Measurements from ENCODE around the gene HDAC7. TPM values are rescaled to one million over a fixed set of nuclear protein-coding genes. Genes with fewer than 3 reads are reported as not detected.

Gene HDAC7
- total RNA-seq, 1 experiment from 2014 or later, result 71.2 TPM

GRCh38 chr12:47819138-47819895 lies 386 bp downstream of the HDAC7 start:
- Mint-ChIP-seq H3K4me3 (ENCODE audit: unreplicated experiment) (peak overlapping the region; percentile 97), H3K4me1 (ENCODE audit: low read depth, unreplicated experiment) (peaks cover 51% of the 10 kb centered on the region), H3K27me3 (ENCODE audit: insufficient read depth, unreplicated experiment) (no peaks in the 10 kb centered on the region), H3K9me3 (ENCODE audit: unreplicated experiment) (no peaks in the 10 kb centered on the region), H3K36me3 (ENCODE audit: insufficient read depth, unreplicated experiment) (peaks cover 12% of the 10 kb centered on the region), H3K27ac (ENCODE audit: unreplicated experiment) (peak overlapping the region; percentile 40)
- no peaks in the 10 kb centered on the region for H3K36me3 ChIP-seq (ENCODE audit: control insufficient read depth, insufficient read depth, low read length)
- ChIA-PET POLR2A (interaction anchor here (1.3 kb wide), 1 partner anchor 16 kb away, joined by 4 read pairs; no protein-coding TSS in a partner anchor), CTCF (interaction anchor here (0.8 to 7.8 kb wide), 3 partner anchors 12 to 17 kb away, joined by 3 to 113 read pairs (median 4); no protein-coding TSS in a partner anchor)
- H3K27me3 ChIP-seq (replicated peaks; ENCODE audit: control insufficient read depth, insufficient read depth, low read length), result no peaks in the 10 kb centered on the region
- peak in 1 of 2 experiments; percentile 82 for TF ChIP-seq CTCF (IDR thresholded peaks at IDR 0.05; ENCODE audit: insufficient read depth in 1 of 2, low read depth in 1 of 2, low read length in 1 of 2, severe bottlenecking in 1 of 2, unreplicated experiment in 1 of 2)
- intact Hi-C loops (cut with micrococcal nuclease; ENCODE audit: unreplicated experiment), result no loop called here
- H3K4me1 ChIP-seq, result peaks cover 51% of the 10 kb centered on the region
- peak; percentile 80 to 89 for DNase-seq
- H3K9me3 ChIP-seq, result no peaks in the 10 kb centered on the region
- BruUV-seq (replicated peaks), result no TSS peak
- H3K4me3 ChIP-seq (ENCODE audit: low read depth, low read length), result peak overlapping the region; percentile 92

- Mint-ChIP-seq H3K4me3 (ENCODE audit: unreplicated experiment) (peak overlapping the region; percentile 73), H3K9me3 (ENCODE audit: unreplicated experiment) (no peaks in the 10 kb centered on the region), H3K4me1 (ENCODE audit: low read depth, unreplicated experiment) (peaks cover 45% of the 10 kb centered on the region), H3K27me3 (ENCODE audit: insufficient read depth, unreplicated experiment) (no peaks in the 10 kb centered on the region), H3K36me3 (ENCODE audit: insufficient read depth, unreplicated experiment) (peaks cover 12% of the 10 kb centered on the region), H3K27ac (ENCODE audit: unreplicated experiment) (peak overlapping the region; percentile 40)
- Histone ChIP-seq H3K36me3 (ENCODE audit: control insufficient read depth, insufficient read depth, low read length) (no peaks in the 10 kb centered on the region), H3K4me3 (ENCODE audit: low read depth, low read length) (peak overlapping the region; percentile 92), H3K27me3 (replicated peaks; ENCODE audit: control insufficient read depth, insufficient read depth, low read length) (no peaks in the 10 kb centered on the region), H3K9me3 (no peaks in the 10 kb centered on the region), H3K4me1 (peaks cover 51% of the 10 kb centered on the region)
- no peak for DNase-seq
- TF ChIP-seq CTCF (IDR thresholded peaks at IDR 0.05; ENCODE audit: insufficient read depth in 1 of 2, low read depth in 1 of 2, low read length in 1 of 2, severe bottlenecking in 1 of 2, unreplicated experiment in 1 of 2), result no peak
- CTCF ChIA-PET, result interaction anchor here (1.0 to 7.8 kb wide), 3 partner anchors 12 to 18 kb away, joined by 4 to 113 read pairs (median 4); no protein-coding TSS in a partner anchor
- POLR2A ChIA-PET, result no interaction called here
- intact Hi-C loops (cut with micrococcal nuclease; ENCODE audit: unreplicated experiment), result no loop called here
- no TSS peak for BruUV-seq (replicated peaks)
Measured at GRCh38 chr12:47818467-47819137, 1.1 kb downstream of the HDAC7 start.

- Histone ChIP-seq H3K36me3 (ENCODE audit: control insufficient read depth, insufficient read depth, low read length) (no peaks in the 10 kb centered on the region), H3K4me3 (ENCODE audit: low read depth, low read length) (no peak overlapping the region), H3K4me1 (peaks cover 45% of the 10 kb centered on the region), H3K27me3 (replicated peaks; ENCODE audit: control insufficient read depth, insufficient read depth, low read length) (no peaks in the 10 kb centered on the region), H3K9me3 (no peaks in the 10 kb centered on the region)
- no peak for DNase-seq
- intact Hi-C loops (cut with micrococcal nuclease; ENCODE audit: unreplicated experiment), result no loop called here
- no peaks in the 10 kb centered on the region for H3K9me3 Mint-ChIP-seq (ENCODE audit: unreplicated experiment)
- TSS peak; percentile 26 for BruUV-seq (replicated peaks)
- peak overlapping the region; percentile 40 for H3K27ac Mint-ChIP-seq (ENCODE audit: unreplicated experiment)
- H3K36me3 Mint-ChIP-seq (ENCODE audit: insufficient read depth, unreplicated experiment), result peaks cover 12% of the 10 kb centered on the region
- peaks cover 39% of the 10 kb centered on the region for H3K4me1 Mint-ChIP-seq (ENCODE audit: low read depth, unreplicated experiment)
- ChIA-PET CTCF (interaction anchor here (1.0 to 7.8 kb wide), 4 partner anchors 13 to 21 kb away, joined by 4 to 113 read pairs (median 4); no protein-coding TSS in a partner anchor), POLR2A (no interaction called here)
- no peak for TF ChIP-seq CTCF (IDR thresholded peaks at IDR 0.05; ENCODE audit: insufficient read depth in 1 of 2, low read depth in 1 of 2, low read length in 1 of 2, severe bottlenecking in 1 of 2, unreplicated experiment in 1 of 2)
- no peaks in the 10 kb centered on the region for H3K27me3 Mint-ChIP-seq (ENCODE audit: insufficient read depth, unreplicated experiment)
- peak overlapping the region; percentile 73 for H3K4me3 Mint-ChIP-seq (ENCODE audit: unreplicated experiment)
Measured at GRCh38 chr12:47818007-47818376, 1.7 kb downstream of the HDAC7 start.

Data from Caco-2 (cell line).